ENCODE results near the gene PCDHGB5.
"Not testable (repeated sequence)": the region's sequence is repeated elsewhere in the genome, so short reads cannot be mapped to it uniquely, and the experiment has no call there.

The PCDHGB5 gene

GRCh38 chr5:141392429-141393198 lies 5.1 kb upstream of the PCDHGB5 start, which contains the start of gene PCDHGA8:
TSS of gene PCDHGA8 (plus strand) at chr5:141392633. CDS start at chr5:141392814, 181 bp downstream.
- H3K36me3 ChIP-seq (ENCODE audit: insufficient read depth, low read length): peaks cover 7% of the 10 kb centered on the region
- H3K9ac ChIP-seq (ENCODE audit: low read depth, low read length): no peak within 1 kb of the TSS
- H3K4me1 ChIP-seq (ENCODE audit: insufficient read depth, low read length): no peaks in the 10 kb centered on the region
- H3K9me3 ChIP-seq (ENCODE audit: control insufficient read depth, insufficient read depth, low read length): peaks cover 41% of the 10 kb centered on the region

- Histone ChIP-seq H3K36me3 (ENCODE audit: insufficient read depth, low read length) (peaks cover 7% of the 10 kb centered on the region), H3K9me3 (ENCODE audit: control insufficient read depth, insufficient read depth, low read length) (peaks cover 41% of the 10 kb centered on the region), H3K9ac (ENCODE audit: low read depth, low read length) (no peak overlapping the region), H3K4me1 (ENCODE audit: insufficient read depth, low read length) (no peaks in the 10 kb centered on the region)
Observed at GRCh38 chr5:141393267-141393666, 4.5 kb upstream of the PCDHGB5 start.

GRCh38 chr5:141394401-141395187 lies 3.2 kb upstream of the PCDHGB5 start:
- H3K36me3 ChIP-seq (ENCODE audit: insufficient read depth, low read length); H3K9ac ChIP-seq (ENCODE audit: low read depth, low read length); H3K4me1 ChIP-seq (ENCODE audit: insufficient read depth, low read length): not testable (repeated sequence)
- H3K9me3 ChIP-seq (ENCODE audit: control insufficient read depth, insufficient read depth, low read length): peaks cover 40% of the 10 kb centered on the region

- H3K9me3 ChIP-seq (ENCODE audit: control insufficient read depth, insufficient read depth, low read length): peaks cover 22% of the 10 kb centered on the region
Observed at GRCh38 chr5:141398608-141399007, 861 bp downstream of the PCDHGB5 start.

GRCh38 chr5:141399555-141400258 lies 2.0 kb downstream of the PCDHGB5 start:
- no peaks in the 10 kb centered on the region for H3K4me1 ChIP-seq (ENCODE audit: insufficient read depth, low read length)
- H3K9ac ChIP-seq (ENCODE audit: low read depth, low read length): no peak overlapping the region
- peaks cover 15% of the 10 kb centered on the region for H3K9me3 ChIP-seq (ENCODE audit: control insufficient read depth, insufficient read depth, low read length)
- H3K36me3 ChIP-seq (ENCODE audit: insufficient read depth, low read length): no peaks in the 10 kb centered on the region

More at GRCh38 chr5:141398608-141399007, 861 bp downstream of the PCDHGB5 start:
- Histone ChIP-seq H3K36me3 (ENCODE audit: insufficient read depth, low read length) (peaks cover 5% of the 10 kb centered on the region; the same call in 1 of the 2 replicates), H3K4me1 (ENCODE audit: insufficient read depth, low read length) (no peaks in the 10 kb centered on the region), H3K9ac (ENCODE audit: low read depth, low read length) (no peak overlapping the region)

GRCh38 chr5:141402553-141403243 lies 5.0 kb downstream of the PCDHGB5 start, which contains the start of gene PCDHGA9:
TSS of gene PCDHGA9 (plus strand) at chr5:141402778. CDS start at chr5:141402953, 175 bp downstream.
- Histone ChIP-seq H3K4me1 (ENCODE audit: insufficient read depth, low read length) (no peaks in the 10 kb centered on the region), H3K9me3 (ENCODE audit: control insufficient read depth, insufficient read depth, low read length) (peaks cover 6% of the 10 kb centered on the region), H3K9ac (ENCODE audit: low read depth, low read length) (no peak within 1 kb of the TSS), H3K36me3 (ENCODE audit: insufficient read depth, low read length) (no peaks in the 10 kb centered on the region)

GRCh38 chr5:141403387-141403786 lies 5.6 kb downstream of the PCDHGB5 start:
- H3K36me3 ChIP-seq (ENCODE audit: insufficient read depth, low read length): no peaks in the 10 kb centered on the region
- H3K4me1 ChIP-seq (ENCODE audit: insufficient read depth, low read length): no peaks in the 10 kb centered on the region
- H3K9me3 ChIP-seq (ENCODE audit: control insufficient read depth, insufficient read depth, low read length): peaks cover 6% of the 10 kb centered on the region
- no peak overlapping the region for H3K9ac ChIP-seq (ENCODE audit: low read depth, low read length)

- peak within 1 kb of the TSS; percentile 50; the same call in 1 of the 2 replicates for H3K9ac ChIP-seq (ENCODE audit: low read depth, low read length)
- not testable (repeated sequence) for H3K9me3 ChIP-seq (ENCODE audit: control insufficient read depth, insufficient read depth, low read length); H3K4me1 ChIP-seq (ENCODE audit: insufficient read depth, low read length); H3K36me3 ChIP-seq (ENCODE audit: insufficient read depth, low read length)
Observed at GRCh38 chr5:141407790-141408505, 10.2 kb downstream of the PCDHGB5 start, which contains the start of gene PCDHGB6. TSS of gene PCDHGB6 (plus strand) at chr5:141408021. CDS start at chr5:141408203, 182 bp downstream.

- Histone ChIP-seq H3K4me1 (ENCODE audit: insufficient read depth, low read length) (no peaks in the 10 kb centered on the region), H3K36me3 (ENCODE audit: insufficient read depth, low read length) (no peaks in the 10 kb centered on the region), H3K9me3 (ENCODE audit: control insufficient read depth, insufficient read depth, low read length) (no peaks in the 10 kb centered on the region), H3K9ac (ENCODE audit: low read depth, low read length) (no peak overlapping the region)
Observed at GRCh38 chr5:141409598-141410306, 12.0 kb downstream of the PCDHGB5 start.

- H3K36me3 ChIP-seq (ENCODE audit: insufficient read depth, low read length): no peaks in the 10 kb centered on the region
- no peaks in the 10 kb centered on the region for H3K4me1 ChIP-seq (ENCODE audit: insufficient read depth, low read length)
- no peak overlapping the region for H3K9ac ChIP-seq (ENCODE audit: low read depth, low read length)
- no peaks in the 10 kb centered on the region for H3K9me3 ChIP-seq (ENCODE audit: control insufficient read depth, insufficient read depth, low read length)
Observed at GRCh38 chr5:141411575-141411974, 13.8 kb downstream of the PCDHGB5 start.

GRCh38 chr5:141412854-141413539 lies 15.2 kb downstream of the PCDHGB5 start, which contains the start of gene PCDHGA10:
TSS of gene PCDHGA10 (plus strand) at chr5:141412987. CDS start at chr5:141413176, 189 bp downstream.
- H3K9ac ChIP-seq (ENCODE audit: low read depth, low read length): peak within 1 kb of the TSS; percentile 24; the same call in 1 of the 2 replicates
- H3K36me3 ChIP-seq (ENCODE audit: insufficient read depth, low read length): no peaks in the 10 kb centered on the region
- no peaks in the 10 kb centered on the region for H3K4me1 ChIP-seq (ENCODE audit: insufficient read depth, low read length)
- H3K9me3 ChIP-seq (ENCODE audit: control insufficient read depth, insufficient read depth, low read length): no peaks in the 10 kb centered on the region

GRCh38 chr5:141413540-141414069 lies 15.9 kb downstream of the PCDHGB5 start:
- peak overlapping the region; percentile 24; the same call in 1 of the 2 replicates for H3K9ac ChIP-seq (ENCODE audit: low read depth, low read length)
- H3K4me1 ChIP-seq (ENCODE audit: insufficient read depth, low read length): no peaks in the 10 kb centered on the region
- H3K36me3 ChIP-seq (ENCODE audit: insufficient read depth, low read length): no peaks in the 10 kb centered on the region
- H3K9me3 ChIP-seq (ENCODE audit: control insufficient read depth, insufficient read depth, low read length): no peaks in the 10 kb centered on the region
